K562 (cell line): ENCODE measurements around the gene C7orf25. TPM values are rescaled to one million over a fixed set of nuclear protein-coding genes. Genes with fewer than 3 reads are reported as not detected.
A peak's percentile ranks its signal among the peaks of the same experiment; 100 is the strongest.

Experiments
- BMI1 ChIP-seq: fragments of 150-350 bp; IDR thresholded peaks from 2 replicates; pipeline ENCODE4 v1.6.1; 2014; ENCODE audit warnings: low read length
- CBX3 ChIP-seq, 2 experiments: IDR thresholded peaks; 1 replicate in 1 of 2; 2 replicates in 1 of 2; pipeline ENCODE4 v1.6.1; 2012; ENCODE audit warnings: inconsistent platforms in 2 of 2, low read length in 2 of 2, borderline replicate concordance in 1 of 2, control low read depth in 1 of 2
- CEBPB ChIP-seq: fragments of 450-650 bp; IDR thresholded peaks from 2 replicates; pipeline ENCODE4 v1.6.1; 2016; ENCODE audit warnings: missing genetic modification characterization, missing compliant biosample characterization
- CREBBP ChIP-seq: IDR thresholded peaks from one replicate; pipeline ENCODE4 v1.6.1; 2012; ENCODE audit warnings: low read depth, mild to moderate bottlenecking, control low read depth, inconsistent platforms, low read length
- FUS ChIP-seq: fragments of 200-400 bp; formaldehyde crosslinking; optimal IDR thresholded peaks from 2 replicates; pipeline ENCODE3; 2017; ENCODE audit warnings: low read depth, low read length
- GMEB1 ChIP-seq: fragments of 250-450 bp; sonication (Bioruptor Pico); IDR thresholded peaks from 2 replicates; pipeline ENCODE4 v1.4.0; 2020; ENCODE audit warnings: mild to moderate bottlenecking
- GTF2F1 ChIP-seq: IDR thresholded peaks from 2 replicates; pipeline ENCODE4 v1.6.1; 2011; ENCODE audit warnings: low read depth, low read length, improper control_type of control experiment
- MCM2 ChIP-seq: fragments of 450-650 bp; IDR thresholded peaks from 2 replicates; pipeline ENCODE4 v1.6.1; 2017; ENCODE audit warnings: low read depth, mild to moderate bottlenecking
- NCOA2 ChIP-seq, 2 experiments: fragments of 450-650 bp; IDR thresholded peaks; 2 replicates each; pipeline ENCODE4 v1.6.1; 2018; ENCODE audit warnings: mild to moderate bottlenecking in 2 of 2, moderate library complexity in 1 of 2; ENCODE audit not compliant: partially characterized antibody in 2 of 2
- RCOR1 ChIP-seq, 2 experiments: IDR thresholded peaks; 2 replicates each; pipeline ENCODE4 v1.6.1; 2012; ENCODE audit warnings: low read depth in 2 of 2, low read length in 2 of 2, borderline replicate concordance in 1 of 2, improper control_type of control experiment in 1 of 2
- RUNX1 ChIP-seq: sonication (generic); IDR thresholded peaks from 2 replicates; pipeline ENCODE4 v1.6.1; 2016; ENCODE audit warnings: antibody characterized with exemption, low read depth
- TAL1 ChIP-seq: fragments of 450-650 bp; IDR thresholded peaks from 2 replicates; pipeline ENCODE4 v1.6.1; 2016; ENCODE audit warnings: mild to moderate bottlenecking
- ZFX ChIP-seq: sonication (generic); formaldehyde crosslinking; IDR thresholded peaks from 2 replicates; pipeline ENCODE4 v1.8.0; 2022; ENCODE audit warnings: mild to moderate bottlenecking, missing genetic modification reagents, moderate library complexity
- ZNF232 ChIP-seq: sonication (generic); formaldehyde crosslinking; IDR thresholded peaks from 2 replicates; pipeline ENCODE4 v1.8.0; 2022; ENCODE audit warnings: mild to moderate bottlenecking, missing genetic modification reagents
- ZNF764 ChIP-seq: fragments of 250-450 bp; sonication (Bioruptor Pico); IDR thresholded peaks from 2 replicates; pipeline ENCODE4 v1.4.0; 2020; ENCODE audit warnings: low read depth, mild to moderate bottlenecking, moderate library complexity
- polyA plus RNA-seq, 8 experiments: library from polyadenylated mRNA; depleted of rRNA in 4 of 8; stranded (reverse) in 5 of 8; unstranded in 3 of 8; fragments of >200 nt; fragmentation: Nextera tagmentation in 2 of 8; fragmentation: Illumina TruSeq in 1 of 8; extraction: Ambion mirVana in 2 of 8; extraction: Trizol in 1 of 8; gene quantifications; 2 replicates each; pipeline versions ENCODE4 v1.2.1 to v1.2.3, GENCODE V29; 2011 to 2014; ENCODE audit warnings: inconsistent platforms in 1 of 8, missing spikeins in 1 of 8
- total RNA-seq, 7 experiments: library from RNA; depleted of rRNA in 6 of 7; stranded (reverse); fragments of >200 nt in 6 of 7; fragmentation: Illumina TruSeq in 2 of 7; extraction: Trizol in 2 of 7; gene quantifications; 2 replicates each; pipeline versions ENCODE4 v1.2.1 to v1.2.3, GENCODE V29; 2011 to 2021; ENCODE audit warnings: low replicate concordance in 1 of 7
- TF ChIP-seq, protein P1 (sequence below): fragments of 250-450 bp; sonication (Bioruptor Pico); IDR thresholded peaks from 2 replicates; pipeline ENCODE4 v1.8.0; 2021; ENCODE audit warnings: borderline replicate concordance, mild to moderate bottlenecking, moderate library complexity; ENCODE audit not compliant: poor library complexity, severe bottlenecking
- TF ChIP-seq, protein P2 (sequence below): fragments of 450-650 bp; formaldehyde crosslinking; IDR thresholded peaks from 2 replicates; pipeline ENCODE4 v1.4.0; 2020; ENCODE audit warnings: mild to moderate bottlenecking, moderate library complexity
- TF ChIP-seq, protein P3 (sequence below): sonication (generic); formaldehyde crosslinking; IDR thresholded peaks from 2 replicates; pipeline ENCODE4 v1.9.0; 2022; ENCODE audit warnings: mild to moderate bottlenecking, missing genetic modification reagents
- TF ChIP-seq, protein P4 (sequence below), 2 experiments: fragments of 450-650 bp; IDR thresholded peaks; 2 replicates each; pipeline ENCODE4 v1.6.1; 2016

The C7orf25 gene
- total and polyA plus RNA-seq, 9 of the 15 experiments (the other 6 are each of a cell fraction or from before 2014, with no cell fraction given), result 1.2 to 4.7 (median 1.9) TPM

DNA sequence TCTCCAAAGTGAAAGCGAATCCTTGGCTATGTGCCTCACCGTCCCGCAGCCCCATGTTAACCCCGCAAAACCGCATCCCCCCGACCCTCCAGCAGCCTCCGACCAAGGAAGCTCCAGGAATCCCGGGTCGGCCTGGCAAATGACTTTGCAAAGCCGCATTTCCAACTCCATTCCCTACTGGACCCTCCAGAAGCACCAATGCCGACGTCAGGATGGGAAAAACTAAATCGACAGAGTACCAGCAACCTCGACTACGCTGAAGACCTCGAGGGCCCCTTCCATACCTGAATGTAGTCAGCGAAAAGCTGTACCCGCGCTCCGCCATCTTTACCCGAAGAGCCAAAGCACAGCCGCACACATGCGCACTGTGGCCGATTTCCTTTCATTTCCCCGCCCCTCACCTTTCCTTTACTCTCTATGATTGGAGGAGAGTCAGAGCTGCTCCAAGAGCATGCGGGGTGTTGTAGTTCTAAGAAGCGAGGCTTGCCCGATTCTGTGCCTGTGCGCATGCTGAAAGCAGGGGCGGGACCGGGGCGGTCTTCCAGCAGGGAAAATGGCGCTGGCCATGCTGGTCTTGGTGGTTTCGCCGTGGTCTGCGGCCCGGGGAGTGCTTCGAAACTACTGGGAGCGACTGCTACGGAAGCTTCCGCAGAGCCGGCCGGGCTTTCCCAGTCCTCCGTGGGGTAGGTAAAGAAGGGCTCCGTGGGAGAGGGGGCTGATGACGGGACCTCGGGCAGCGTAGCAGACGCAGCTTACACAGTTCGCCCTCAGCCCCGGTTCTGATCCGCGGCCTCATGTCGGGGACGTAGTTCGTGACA is 20.2 kb upstream of the C7orf25 start, which contains the start of the genes MRPL32 and PSMA2 (continued):
- TF ChIP-seq MCM2 (no peak), ZFX (CRISPR knock-in tag) (peak; percentile 66), BMI1 (no peak), CEBPB (tag) (no peak), NCOA2 (IDR thresholded peaks at IDR 0.05; ENCODE audit: partially characterized antibody in 2 of 2) (no peak), RUNX1 (no peak), ZNF232 (CRISPR knock-in tag) (no peak), TAL1 (no peak), RCOR1 (IDR thresholded peaks at IDR 0.05; ENCODE audit: borderline replicate concordance in 1 of 2, low read depth in 2 of 2, low read length in 2 of 2) (no peak), FUS (no peak), CBX3 (IDR thresholded peaks at IDR 0.05; ENCODE audit: borderline replicate concordance in 1 of 2, low read length in 2 of 2) (no peak), ZNF764 (CRISPR knock-in tag) (no peak), GTF2F1 (peak; percentile 74; the same call in 1 of the 2 replicates), CREBBP (no peak), GMEB1 (no peak)
- TF ChIP-seq, protein P1, sequence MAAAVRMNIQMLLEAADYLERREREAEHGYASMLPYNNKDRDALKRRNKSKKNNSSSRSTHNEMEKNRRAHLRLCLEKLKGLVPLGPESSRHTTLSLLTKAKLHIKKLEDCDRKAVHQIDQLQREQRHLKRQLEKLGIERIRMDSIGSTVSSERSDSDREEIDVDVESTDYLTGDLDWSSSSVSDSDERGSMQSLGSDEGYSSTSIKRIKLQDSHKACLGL (CRISPR knock-in tag), result peak; percentile 50
- TF ChIP-seq, protein P2, sequence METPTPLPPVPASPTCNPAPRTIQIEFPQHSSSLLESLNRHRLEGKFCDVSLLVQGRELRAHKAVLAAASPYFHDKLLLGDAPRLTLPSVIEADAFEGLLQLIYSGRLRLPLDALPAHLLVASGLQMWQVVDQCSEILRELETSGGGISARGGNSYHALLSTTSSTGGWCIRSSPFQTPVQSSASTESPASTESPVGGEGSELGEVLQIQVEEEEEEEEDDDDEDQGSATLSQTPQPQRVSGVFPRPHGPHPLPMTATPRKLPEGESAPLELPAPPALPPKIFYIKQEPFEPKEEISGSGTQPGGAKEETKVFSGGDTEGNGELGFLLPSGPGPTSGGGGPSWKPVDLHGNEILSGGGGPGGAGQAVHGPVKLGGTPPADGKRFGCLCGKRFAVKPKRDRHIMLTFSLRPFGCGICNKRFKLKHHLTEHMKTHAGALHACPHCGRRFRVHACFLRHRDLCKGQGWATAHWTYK, result no peak
- TF ChIP-seq, protein P3, sequence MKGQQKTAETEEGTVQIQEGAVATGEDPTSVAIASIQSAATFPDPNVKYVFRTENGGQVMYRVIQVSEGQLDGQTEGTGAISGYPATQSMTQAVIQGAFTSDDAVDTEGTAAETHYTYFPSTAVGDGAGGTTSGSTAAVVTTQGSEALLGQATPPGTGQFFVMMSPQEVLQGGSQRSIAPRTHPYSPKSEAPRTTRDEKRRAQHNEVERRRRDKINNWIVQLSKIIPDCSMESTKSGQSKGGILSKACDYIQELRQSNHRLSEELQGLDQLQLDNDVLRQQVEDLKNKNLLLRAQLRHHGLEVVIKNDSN (CRISPR knock-in tag), result no peak
- TF ChIP-seq, protein P4, sequence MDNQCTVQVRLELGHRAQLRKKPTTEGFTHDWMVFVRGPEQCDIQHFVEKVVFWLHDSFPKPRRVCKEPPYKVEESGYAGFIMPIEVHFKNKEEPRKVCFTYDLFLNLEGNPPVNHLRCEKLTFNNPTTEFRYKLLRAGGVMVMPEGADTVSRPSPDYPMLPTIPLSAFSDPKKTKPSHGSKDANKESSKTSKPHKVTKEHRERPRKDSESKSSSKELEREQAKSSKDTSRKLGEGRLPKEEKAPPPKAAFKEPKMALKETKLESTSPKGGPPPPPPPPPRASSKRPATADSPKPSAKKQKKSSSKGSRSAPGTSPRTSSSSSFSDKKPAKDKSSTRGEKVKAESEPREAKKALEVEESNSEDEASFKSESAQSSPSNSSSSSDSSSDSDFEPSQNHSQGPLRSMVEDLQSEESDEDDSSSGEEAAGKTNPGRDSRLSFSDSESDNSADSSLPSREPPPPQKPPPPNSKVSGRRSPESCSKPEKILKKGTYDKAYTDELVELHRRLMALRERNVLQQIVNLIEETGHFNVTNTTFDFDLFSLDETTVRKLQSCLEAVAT (IDR thresholded peaks at IDR 0.05), result 0 out of 4 replicates have a peak, but pooled peaks of 1 of the 2 experiments have one; percentile 61
